Endothelial cell of umbilical vein (primary cell): ENCODE data around the gene MPPE1.

Experiments used
- EZH2 ChIP-seq: IDR thresholded peaks from 2 replicates; pipeline ENCODE4 v1.6.1; 2012; ENCODE audit warnings: borderline replicate concordance, low read depth, mild to moderate bottlenecking, moderate library complexity, low read length, inconsistent platforms; ENCODE audit not compliant: severe bottlenecking
- FOS ChIP-seq: IDR thresholded peaks from 2 replicates; pipeline ENCODE4 v1.6.1; 2011; ENCODE audit warnings: mild to moderate bottlenecking, low read length, moderate library complexity, borderline replicate concordance; ENCODE audit not compliant: insufficient read depth
- GATA2 ChIP-seq: IDR thresholded peaks from 2 replicates; pipeline ENCODE4 v1.7.0; 2011; ENCODE audit warnings: low read depth, mild to moderate bottlenecking, moderate library complexity, mixed read lengths, low read length; ENCODE audit not compliant: insufficient read length, insufficient read depth
- MYC ChIP-seq: IDR thresholded peaks from one replicate; pipeline ENCODE4 v1.6.1; 2011; ENCODE audit warnings: mild to moderate bottlenecking, low read depth, low read length
- POLR2A ChIP-seq: IDR thresholded peaks from 2 replicates; pipeline ENCODE4 v1.6.1; 2012; ENCODE audit warnings: low read depth, mild to moderate bottlenecking, control low read depth, low read length
- POLR2AphosphoS5 ChIP-seq: IDR thresholded peaks from 2 replicates; pipeline ENCODE4 v1.6.1; 2012; ENCODE audit warnings: low read depth, mild to moderate bottlenecking, control low read depth, low read length, moderate library complexity; ENCODE audit not compliant: insufficient read depth
- TF ChIP-seq, protein P1 (sequence below), 2 donors: IDR thresholded peaks; 1 replicate in 1 of 2; 2 replicates in 1 of 2; pipeline ENCODE4 v1.5.1; 2011; ENCODE audit warnings: low read length in 2 of 2, mild to moderate bottlenecking in 2 of 2, moderate library complexity in 2 of 2, control low read depth in 1 of 2, inconsistent platforms in 1 of 2, low read depth in 1 of 2; ENCODE audit not compliant: insufficient read depth in 1 of 2; ENCODE audit errors: extremely low read depth in 1 of 2
- TF ChIP-seq, protein P2 (sequence below): IDR thresholded peaks from 2 replicates; pipeline ENCODE4 v1.6.1; 2011; ENCODE audit not compliant: insufficient read depth, insufficient read length

DNA sequence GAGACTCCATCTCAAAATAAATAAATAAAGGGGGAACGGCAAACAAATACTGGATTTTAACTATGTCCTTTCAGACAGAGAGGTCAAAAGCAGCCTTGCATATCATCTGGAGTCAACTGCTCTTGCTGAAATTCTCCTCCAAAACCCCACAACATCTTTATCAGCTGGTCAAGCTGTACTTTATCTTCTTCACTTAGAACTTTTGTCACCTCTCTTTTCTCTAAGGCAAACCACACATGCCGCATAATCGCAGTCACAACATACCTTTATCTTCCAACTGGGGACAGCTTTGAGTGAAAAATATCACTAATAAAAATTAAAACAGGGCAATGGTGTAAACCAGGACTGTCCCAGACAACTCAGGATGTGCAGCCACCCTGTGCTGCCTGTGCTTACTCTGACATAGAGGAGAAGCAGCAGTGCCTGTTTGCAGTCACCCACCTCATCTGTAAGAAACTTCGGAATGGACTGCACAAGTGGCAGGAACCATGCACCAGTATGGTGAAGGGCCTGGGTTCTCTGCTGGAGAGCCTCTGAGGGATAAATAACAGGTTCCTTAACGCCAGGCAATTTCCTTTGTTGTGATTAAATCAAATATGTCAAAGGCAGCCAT, 6.2 kb downstream of the MPPE1 start:
- TF ChIP-seq, protein P1, sequence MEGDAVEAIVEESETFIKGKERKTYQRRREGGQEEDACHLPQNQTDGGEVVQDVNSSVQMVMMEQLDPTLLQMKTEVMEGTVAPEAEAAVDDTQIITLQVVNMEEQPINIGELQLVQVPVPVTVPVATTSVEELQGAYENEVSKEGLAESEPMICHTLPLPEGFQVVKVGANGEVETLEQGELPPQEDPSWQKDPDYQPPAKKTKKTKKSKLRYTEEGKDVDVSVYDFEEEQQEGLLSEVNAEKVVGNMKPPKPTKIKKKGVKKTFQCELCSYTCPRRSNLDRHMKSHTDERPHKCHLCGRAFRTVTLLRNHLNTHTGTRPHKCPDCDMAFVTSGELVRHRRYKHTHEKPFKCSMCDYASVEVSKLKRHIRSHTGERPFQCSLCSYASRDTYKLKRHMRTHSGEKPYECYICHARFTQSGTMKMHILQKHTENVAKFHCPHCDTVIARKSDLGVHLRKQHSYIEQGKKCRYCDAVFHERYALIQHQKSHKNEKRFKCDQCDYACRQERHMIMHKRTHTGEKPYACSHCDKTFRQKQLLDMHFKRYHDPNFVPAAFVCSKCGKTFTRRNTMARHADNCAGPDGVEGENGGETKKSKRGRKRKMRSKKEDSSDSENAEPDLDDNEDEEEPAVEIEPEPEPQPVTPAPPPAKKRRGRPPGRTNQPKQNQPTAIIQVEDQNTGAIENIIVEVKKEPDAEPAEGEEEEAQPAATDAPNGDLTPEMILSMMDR (IDR thresholded peaks at IDR 0.05; ENCODE audit: extremely low read depth in 1 of 2, insufficient read depth in 1 of 2, low read depth in 1 of 2, low read length in 2 of 2): no peak
- TF ChIP-seq POLR2AphosphoS5: no peak
- no peak for TF ChIP-seq POLR2A
- no peak for TF ChIP-seq EZH2
- no peak for TF ChIP-seq MYC
- no peak for TF ChIP-seq FOS
- TF ChIP-seq GATA2: no peak
- TF ChIP-seq, protein P2, sequence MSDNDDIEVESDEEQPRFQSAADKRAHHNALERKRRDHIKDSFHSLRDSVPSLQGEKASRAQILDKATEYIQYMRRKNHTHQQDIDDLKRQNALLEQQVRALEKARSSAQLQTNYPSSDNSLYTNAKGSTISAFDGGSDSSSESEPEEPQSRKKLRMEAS: no peak
